Breast epithelium (tissue), 4 donors: ENCODE results near the gene KCNH2. TPM values are rescaled to one million over a fixed set of nuclear protein-coding genes. Genes with fewer than 3 reads are reported as not detected.
A peak's percentile ranks its signal among the peaks of the same experiment; 100 is the strongest.

ENCODE experiments used
- DNase-seq, 2 donors: peaks; one replicate each; pipeline ENCODE4 v3.0.0-alpha.2; 2019; ENCODE audit warnings: low spot score in 2 of 2
- H3K27ac ChIP-seq, 2 donors: fragments of 200-600 bp; sonication (generic) in 1 of 2; one replicate each; pipeline ENCODE4 v1.5.1; 2016 to 2019; ENCODE audit warnings: mild to moderate bottlenecking in 1 of 2
- H3K27me3 ChIP-seq, 2 donors: fragments of 200-600 bp; sonication (generic) in 1 of 2; one replicate each; pipeline versions ENCODE4 v1.5.1 to v1.6.0; 2017 to 2019; ENCODE audit warnings: control low read depth in 1 of 2, mild to moderate bottlenecking in 1 of 2
- H3K36me3 ChIP-seq: fragments of 200-600 bp; one replicate; pipeline ENCODE4 v1.5.1; 2019
- H3K4me1 ChIP-seq, 2 donors: fragments of 200-600 bp; sonication (generic); one replicate each; pipeline ENCODE4 v1.5.1; 2016 to 2019; ENCODE audit warnings: control low read depth in 1 of 2
- H3K4me3 ChIP-seq, 3 donors: fragments of 200-600 bp; sonication (generic); 1 replicate in 2 of 3; 2 replicates in 1 of 3; pipeline ENCODE4 v1.5.1; 2016 to 2019; ENCODE audit warnings: mild to moderate bottlenecking in 3 of 3, moderate library complexity in 2 of 3
- H3K9me3 ChIP-seq, 2 donors: fragments of 200-600 bp; sonication (generic) in 1 of 2; one replicate each; pipeline ENCODE4 v1.5.1; 2016 to 2019; ENCODE audit warnings: control low read depth in 1 of 2
- CTCF ChIP-seq, 3 donors: fragments of 450-650 bp; IDR thresholded peaks; one replicate each; pipeline ENCODE4 v1.5.1; 2016 to 2017; ENCODE audit warnings: antibody characterized with exemption in 3 of 3, mild to moderate bottlenecking in 3 of 3, moderate library complexity in 3 of 3
- POLR2A ChIP-seq: fragments of 450-650 bp; IDR thresholded peaks from one replicate; pipeline ENCODE4 v1.6.1; 2016; ENCODE audit warnings: antibody characterized with exemption, mild to moderate bottlenecking, moderate library complexity
- POLR2AphosphoS5 ChIP-seq, 3 donors: sonication (generic); formaldehyde crosslinking; IDR thresholded peaks; one replicate each; pipeline ENCODE4 v1.6.1; 2017; ENCODE audit warnings: antibody characterized with exemption in 3 of 3
- intact Hi-C: fragments of 100-400 bp; cut with DNase I; formaldehyde crosslinking; loops from one replicate; pipeline ENCODE4 v1.15.1; 2023; ENCODE audit warnings: low total_unique reads
- total RNA-seq, 3 donors: library from RNA; depleted of rRNA; stranded (reverse); fragments of >200 nt; gene quantifications; one replicate each; pipeline ENCODE4 v1.1.0, GENCODE V29; 2016

KCNH2 gene
- total RNA-seq, 3 donors from 2014 or later: under 0.01 to 0.29 (median 0.16) TPM

- Histone ChIP-seq H3K4me1 (no peaks in the 10 kb centered on the region), H3K36me3 (no peaks in the 10 kb centered on the region), H3K27me3 (no peaks in the 10 kb centered on the region), H3K4me3 (no peak within 1 kb of the TSS), H3K9me3 (no peaks in the 10 kb centered on the region), H3K27ac (no peak within 1 kb of the TSS)
- intact Hi-C loops: no loop called here
- TF ChIP-seq POLR2A (no peak), CTCF (IDR thresholded peaks at IDR 0.05) (no peak), POLR2AphosphoS5 (IDR thresholded peaks at IDR 0.05) (no peak)
- no peak for DNase-seq
These were observed 46.4 kb upstream of the KCNH2 start, which contains the start of gene ATG9B for GRCh38 chr7:151024435-151025056. Gene ATG9B (minus strand): TSS chr7:151024494. CDS start chr7:151024423, 71 bp downstream.

- H3K4me1 ChIP-seq: peaks cover 2 to 9% of the 10 kb centered on the region in 2 donors
- TF ChIP-seq CTCF (IDR thresholded peaks at IDR 0.05) (no peak), POLR2A (no peak), POLR2AphosphoS5 (IDR thresholded peaks at IDR 0.05) (no peak)
- H3K27ac ChIP-seq: no peak overlapping the region
- no peaks in the 10 kb centered on the region for H3K36me3 ChIP-seq
- no peak for DNase-seq
- intact Hi-C loops: no loop called here
- H3K4me3 ChIP-seq: no peak overlapping the region
- H3K9me3 ChIP-seq: no peaks in the 10 kb centered on the region
- H3K27me3 ChIP-seq: peaks cover 6 to 11% of the 10 kb centered on the region in 2 donors
These were observed 45.1 kb upstream of the KCNH2 start for GRCh38 chr7:151023232-151023631.

GRCh38 chr7:151020231-151020630 lies 42.1 kb upstream of the KCNH2 start:
- intact Hi-C loops: no loop called here
- no peak for DNase-seq
- no peak overlapping the region for H3K27ac ChIP-seq
- no peaks in the 10 kb centered on the region for H3K36me3 ChIP-seq
- peaks cover 8 to 10% of the 10 kb centered on the region in 2 donors for H3K4me1 ChIP-seq
- no peak overlapping the region for H3K4me3 ChIP-seq
- TF ChIP-seq CTCF (IDR thresholded peaks at IDR 0.05): no peak
- no peak for TF ChIP-seq POLR2A
- no peak for TF ChIP-seq POLR2AphosphoS5 (IDR thresholded peaks at IDR 0.05)
- no peaks in the 10 kb centered on the region for H3K9me3 ChIP-seq
- H3K27me3 ChIP-seq: peaks cover 6 to 37% of the 10 kb centered on the region in 2 donors

- intact Hi-C loops: loop anchor here (10.0 kb wide), 1 partner anchor 96 kb away; no protein-coding TSS in a partner anchor
- peaks cover 6 to 37% of the 10 kb centered on the region in 2 donors for H3K27me3 ChIP-seq
- H3K4me1 ChIP-seq: peaks cover 8 to 10% of the 10 kb centered on the region in 2 donors
- DNase-seq: no peak
- TF ChIP-seq CTCF (IDR thresholded peaks at IDR 0.05) (no peak), POLR2AphosphoS5 (IDR thresholded peaks at IDR 0.05) (no peak), POLR2A (no peak)
- H3K4me3 ChIP-seq: peak overlapping the region in 2 of 3 donors; percentile 34 to 64
- no peaks in the 10 kb centered on the region for H3K36me3 ChIP-seq
- H3K9me3 ChIP-seq: no peaks in the 10 kb centered on the region
- H3K27ac ChIP-seq: no peak overlapping the region
These were observed 41.0 kb upstream of the KCNH2 start for GRCh38 chr7:151019130-151019447.

- Histone ChIP-seq H3K27me3 (peaks cover 6 to 38% of the 10 kb centered on the region in 2 donors), H3K9me3 (no peaks in the 10 kb centered on the region), H3K36me3 (no peaks in the 10 kb centered on the region), H3K27ac (no peak overlapping the region), H3K4me3 (peak overlapping the region in 2 of 3 donors; percentile 34 to 64), H3K4me1 (peaks cover 8 to 10% of the 10 kb centered on the region in 2 donors)
- intact Hi-C loops: loop anchor here (10.0 kb wide), 1 partner anchor 96 kb away; no protein-coding TSS in a partner anchor
- DNase-seq: no peak
- TF ChIP-seq CTCF (IDR thresholded peaks at IDR 0.05) (no peak), POLR2AphosphoS5 (IDR thresholded peaks at IDR 0.05) (no peak), POLR2A (no peak)
These were observed 40.5 kb upstream of the KCNH2 start for GRCh38 chr7:151018421-151019129.
